K562 (cell line): ENCODE measurements around the gene CTRB1. TPM values are rescaled to one million over a fixed set of nuclear protein-coding genes. Genes with fewer than 3 reads are reported as not detected.
A peak's percentile ranks its signal among the peaks of the same experiment; 100 is the strongest.

Experiments
- ATAC-seq: fragments of 200-7000 bp; cut with Tn5 transposase; 3 replicates; pipeline ENCODE4 v1.9.1; 2020; ENCODE audit warnings: moderate library complexity
- BruUV-seq: library from RNA; stranded (reverse); fragments of 400-500 nt; replicated peaks from 2 replicates; lab custom pipeline; 2021; lab: Mats Ljungman, UMichigan
- CTCF ChIA-PET: fragments of 300-600 bp; formaldehyde crosslinking; extraction: SDS; loops from one replicate; lab custom pipeline; 2021; ENCODE audit warnings: low intra/inter-chr PET ratio; lab: Yijun Ruan, JAX
- POLR2A ChIA-PET: fragments of 300-600, 350-650 bp; sonication (Branson Sonifier 250); formaldehyde crosslinking; extraction: SDS; loops from one replicate; lab custom pipeline; 2021; ENCODE audit warnings: antibody characterized with exemption, inconsistent platforms; lab: Yijun Ruan, JAX
- DNase-seq, 4 experiments: peaks; one replicate each; pipeline versions ENCODE4 v3.0.0 to v3.0.0-alpha.2; 2011 to 2018; ENCODE audit warnings: low spot score in 3 of 4, mixed read lengths in 3 of 4; ENCODE audit errors: extremely low read depth in 1 of 4
- FAIRE-seq: peaks from 2 replicates; lab custom pipeline; 2011; peaks lifted over from hg19 to GRCh38; lab: Jason Lieb, UNC
- H2AFZ ChIP-seq: 2 replicates; pipeline ENCODE4 v1.6.0; 2011; ENCODE audit warnings: low read depth, low read length, control low read depth, inconsistent platforms
- H3K27ac ChIP-seq: fragments of 200-600 bp; 3 replicates; pipeline ENCODE4 v1.8.0; 2011; ENCODE audit warnings: low read depth, mild to moderate bottlenecking, control low read depth, inconsistent platforms, low read length, moderate library complexity, mixed read lengths; ENCODE audit errors: extremely low read depth
- H3K27me3 ChIP-seq, 2 experiments: fragments of 300-600 bp in 1 of 2; 2 replicates in 1 of 2; 3 replicates in 1 of 2; pipeline versions ENCODE4 v1.6.0 to v1.8.0; 2011; ENCODE audit warnings: inconsistent platforms in 2 of 2, low read length in 2 of 2, mild to moderate bottlenecking in 1 of 2, mixed read lengths in 1 of 2, moderate library complexity in 1 of 2; ENCODE audit not compliant: control insufficient read depth in 2 of 2, insufficient read depth in 2 of 2
- H3K36me3 ChIP-seq: fragments of 300-600 bp; 3 replicates; pipeline ENCODE4 v1.8.0; 2011; ENCODE audit warnings: mild to moderate bottlenecking, low read length, inconsistent platforms; ENCODE audit not compliant: control insufficient read depth, insufficient read depth
- H3K4me1 ChIP-seq, 2 experiments: fragments of 200-600 bp in 1 of 2; replicated peaks in 1 of 2; 2 replicates in 1 of 2; 3 replicates in 1 of 2; pipeline versions ENCODE4 v1.5.1 to v1.8.0; 2011; ENCODE audit warnings: inconsistent platforms in 2 of 2, low read length in 2 of 2, mild to moderate bottlenecking in 1 of 2, mixed read lengths in 1 of 2, moderate library complexity in 1 of 2; ENCODE audit not compliant: control insufficient read depth in 2 of 2, insufficient read depth in 2 of 2
- H3K4me2 ChIP-seq: 2 replicates; pipeline ENCODE4 v1.6.1; 2011; ENCODE audit warnings: low read length, control low read depth, inconsistent platforms, mixed read lengths; ENCODE audit not compliant: insufficient read depth
- H3K4me3 ChIP-seq: fragments of 200-600 bp; sonication (generic), shearing (Covaris generic); 2 replicates; pipeline ENCODE4 v1.5.1; 2016; ENCODE audit warnings: control low read depth, inconsistent platforms
- H3K79me2 ChIP-seq: fragments of 200-600 bp; 3 replicates; pipeline ENCODE4 v1.8.0; 2011; ENCODE audit warnings: low read length, inconsistent platforms; ENCODE audit not compliant: control insufficient read depth, insufficient read depth
- H3K9ac ChIP-seq, 2 experiments: 2 replicates each; pipeline versions ENCODE4 v1.6.0 to v1.6.1; 2011; ENCODE audit warnings: low read depth in 2 of 2, low read length in 2 of 2, control low read depth in 1 of 2, inconsistent platforms in 1 of 2, mild to moderate bottlenecking in 1 of 2, mixed read lengths in 1 of 2; ENCODE audit not compliant: insufficient read depth in 1 of 2
- H3K9me1 ChIP-seq: one replicate; pipeline ENCODE4 v1.6.0; 2011; ENCODE audit warnings: inconsistent platforms, mild to moderate bottlenecking, low read length, moderate library complexity; ENCODE audit not compliant: control insufficient read depth, insufficient read depth
- H3K9me3 ChIP-seq: replicated peaks from 2 replicates; pipeline ENCODE4 v1.5.1; 2011; ENCODE audit warnings: low read depth, low read length, inconsistent platforms; ENCODE audit not compliant: control insufficient read depth, insufficient read depth
- H4K20me1 ChIP-seq: replicated peaks from 2 replicates; pipeline ENCODE4 v1.6.1; 2011; ENCODE audit warnings: low read length, inconsistent platforms, mixed read lengths; ENCODE audit not compliant: control insufficient read depth, insufficient read depth
- ZFP36 ChIP-seq: fragments of 150-350 bp; IDR thresholded peaks from 2 replicates; pipeline ENCODE4 v1.6.1; 2018; ENCODE audit warnings: low read length, low read depth; ENCODE audit not compliant: partially characterized antibody
- ZNF212 ChIP-seq: fragments of 450-650 bp; formaldehyde crosslinking; IDR thresholded peaks from 2 replicates; pipeline ENCODE4 v1.4.0; 2020; ENCODE audit warnings: mild to moderate bottlenecking
- WGBS: fragments of 100-300 bp; shearing (Covaris generic); methylation state at CpG from one replicate; pipeline ENCODE4 v1.1.6; 2016; ENCODE audit warnings: low coverage, mixed read lengths; ENCODE audit not compliant: insufficient coverage; ENCODE audit errors: missing lambda C conversion rate; 5-methylcytosine and 5-hydroxymethylcytosine counted together
- in situ Hi-C: fragments of 300-500 bp; cut with MboI; formaldehyde crosslinking; loops from 4 replicates; pipeline ENCODE4 v1.15.0; 2018; ENCODE audit warnings: inconsistent platforms, mixed read lengths
- intact Hi-C: fragments of 100-400 bp; cut with micrococcal nuclease; formaldehyde crosslinking; loops from 2 replicates; pipeline ENCODE4 v1.14.2; 2022
- polyA plus RNA-seq, 8 experiments: library from polyadenylated mRNA; depleted of rRNA in 4 of 8; stranded (reverse) in 5 of 8; unstranded in 3 of 8; fragments of >200 nt; fragmentation: Nextera tagmentation in 2 of 8; fragmentation: Illumina TruSeq in 1 of 8; extraction: Ambion mirVana in 2 of 8; extraction: Trizol in 1 of 8; gene quantifications; 2 replicates each; pipeline versions ENCODE4 v1.2.1 to v1.2.3, GENCODE V29; 2011 to 2014; ENCODE audit warnings: inconsistent platforms in 1 of 8, missing spikeins in 1 of 8
- total RNA-seq, 7 experiments: library from RNA; depleted of rRNA in 6 of 7; stranded (reverse); fragments of >200 nt in 6 of 7; fragmentation: Illumina TruSeq in 2 of 7; extraction: Trizol in 2 of 7; gene quantifications; 2 replicates each; pipeline versions ENCODE4 v1.2.1 to v1.2.3, GENCODE V29; 2011 to 2021; ENCODE audit warnings: low replicate concordance in 1 of 7
- TF ChIP-seq, protein P1 (sequence below): sonication (generic); formaldehyde crosslinking; IDR thresholded peaks from 2 replicates; pipeline ENCODE4 v1.8.0; 2022; ENCODE audit warnings: missing genetic modification reagents, mild to moderate bottlenecking, borderline replicate concordance

Gene CTRB1
- total and polyA plus RNA-seq, 9 of the 15 experiments (the other 6 are each of a cell fraction or from before 2014, with no cell fraction given), result 2.3 TPM; not detected in 8

DNA sequence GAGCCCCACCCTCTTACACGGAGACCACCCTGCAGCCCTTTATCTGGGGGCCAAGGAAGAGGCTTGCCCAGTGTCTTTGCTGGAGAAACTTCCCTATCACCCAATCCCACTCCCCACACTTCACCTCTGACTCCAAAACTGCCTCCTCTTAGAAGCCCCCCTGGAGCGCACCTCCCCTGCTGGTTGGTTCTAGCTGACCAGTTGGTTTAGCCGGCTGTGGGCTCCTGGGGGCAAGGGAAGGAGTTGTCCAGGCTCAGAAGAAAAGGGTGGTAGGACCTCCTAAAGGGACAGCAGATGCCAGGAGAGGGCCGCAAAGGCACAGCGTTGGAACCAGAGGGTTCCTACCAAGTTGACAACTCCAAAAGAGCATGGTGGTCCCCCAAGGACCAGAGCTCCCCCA is 30.7 kb downstream of the CTRB1 start:
- intact Hi-C loops (no loop called here), in situ Hi-C loops (no loop called here)
- Histone ChIP-seq H3K4me2 (no peak overlapping the region), H3K9me3 (no peaks in the 10 kb centered on the region), H3K27ac (no peak overlapping the region), H3K4me1 (peaks cover 17 to 81% of the 10 kb centered on the region in 2 experiments; a peak in 4 of 5 replicates), H2AFZ (no peak overlapping the region), H3K4me3 (no peak overlapping the region), H3K9me1 (no peaks in the 10 kb centered on the region), H3K79me2 (peaks cover 34% of the 10 kb centered on the region), H3K9ac (no peak overlapping the region), H3K27me3 (no peaks in the 10 kb centered on the region), H4K20me1 (peaks cover 37% of the 10 kb centered on the region), H3K36me3 (no peaks in the 10 kb centered on the region)
- no TSS peak for BruUV-seq
- TF ChIP-seq ZNF212 (CRISPR knock-in tag), result no peak
- peak; percentile 34 for TF ChIP-seq ZFP36
- TF ChIP-seq, protein P1, sequence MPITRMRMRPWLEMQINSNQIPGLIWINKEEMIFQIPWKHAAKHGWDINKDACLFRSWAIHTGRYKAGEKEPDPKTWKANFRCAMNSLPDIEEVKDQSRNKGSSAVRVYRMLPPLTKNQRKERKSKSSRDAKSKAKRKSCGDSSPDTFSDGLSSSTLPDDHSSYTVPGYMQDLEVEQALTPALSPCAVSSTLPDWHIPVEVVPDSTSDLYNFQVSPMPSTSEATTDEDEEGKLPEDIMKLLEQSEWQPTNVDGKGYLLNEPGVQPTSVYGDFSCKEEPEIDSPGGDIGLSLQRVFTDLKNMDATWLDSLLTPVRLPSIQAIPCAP (CRISPR knock-in tag), result no peak
- CTCF ChIA-PET, result no interaction called here
- DNase-seq, result no peak
- FAIRE-seq, result no peak
- ATAC-seq, result no peak
- POLR2A ChIA-PET, result interaction anchor here (0.7 to 1.0 kb wide), 2 partner anchors 25 to 113 kb away, joined by 3 to 5 read pairs; no protein-coding TSS in a partner anchor
- 74% methylated on average over 5 of the region's 5 CpGs for WGBS
